HG03520 (cell line): ENCODE data around the gene TCEAL5.
"Not testable (repeated sequence)": the region's sequence is repeated elsewhere in the genome, so short reads cannot be mapped to it uniquely, and the experiment has no call there.

ENCODE experiments used
- ATAC-seq: cut with Tn5 transposase; IDR thresholded peaks from one replicate; pipeline ENCODE4 v1.9.1; 2021; ENCODE audit warnings: mild to moderate bottlenecking, moderate library complexity; ENCODE audit not compliant: unreplicated experiment

The TCEAL5 gene

DNA sequence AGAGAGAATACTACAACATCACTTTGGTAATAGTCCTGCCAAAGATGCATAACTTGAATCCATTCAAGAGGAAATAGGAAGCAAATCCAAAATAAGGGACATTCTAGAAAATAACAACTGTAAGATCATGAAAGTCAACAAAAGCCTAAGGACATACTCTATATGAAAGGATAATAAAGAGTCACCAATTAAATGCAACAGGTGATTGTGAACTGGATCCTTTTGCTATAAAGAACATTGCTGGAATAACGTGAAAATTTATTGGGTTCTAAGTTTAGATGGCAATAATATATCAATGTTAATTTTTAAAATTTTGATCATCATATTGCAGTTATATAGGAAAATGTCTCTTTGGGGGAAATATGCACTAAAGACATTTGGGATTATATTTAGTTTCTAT, 41.7 kb downstream of the TCEAL5 start:
- ATAC-seq = no peak

GRCh38 chrX:103233263-103233662, 43.3 kb downstream of the TCEAL5 start:
- ATAC-seq = no peak

DNA sequence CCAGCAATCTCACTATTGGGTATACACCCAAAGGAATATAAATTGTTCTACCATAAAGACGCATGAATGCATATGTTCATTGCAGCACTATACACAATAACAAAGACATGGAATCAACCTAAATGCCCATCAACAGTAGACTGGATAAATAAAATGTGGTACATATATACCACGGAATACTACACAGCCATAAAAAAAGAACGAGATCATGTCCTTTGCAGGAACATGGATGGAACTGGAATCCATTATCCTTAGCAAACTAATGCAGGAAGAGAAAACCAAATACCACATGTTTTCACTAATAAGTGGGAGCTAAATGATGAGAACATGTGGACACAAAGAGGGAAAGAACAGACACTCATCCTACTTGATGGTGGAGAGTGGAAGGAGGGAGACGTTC, 50.6 kb downstream of the TCEAL5 start:
- ATAC-seq = not testable (repeated sequence)
